Right cardiac atrium (tissue), 5 donors: ENCODE measurements around the gene KCNK18. TPM values are rescaled to one million over a fixed set of nuclear protein-coding genes. Genes with fewer than 3 reads are reported as not detected.
"Not testable (repeated sequence)": the region's sequence is repeated elsewhere in the genome, so short reads cannot be mapped to it uniquely, and the experiment has no call there.

Experiments
- ATAC-seq, 2 donors: fragments of 200-7000 bp; cut with Tn5 transposase; one replicate each; pipeline versions ENCODE4 v1.8.0 to v1.9.1; 2020; ENCODE audit warnings: moderate library complexity in 2 of 2, mild to moderate bottlenecking in 1 of 2
- DNase-seq, 3 donors: peaks; one replicate each; pipeline ENCODE4 v3.0.0-alpha.2; 2020
- H3K27ac ChIP-seq: one replicate; pipeline ENCODE4 v1.5.1; 2013; ENCODE audit warnings: mild to moderate bottlenecking, low read length, control low read depth, moderate library complexity
- H3K27me3 ChIP-seq: one replicate; pipeline ENCODE4 v1.6.1; 2013; ENCODE audit not compliant: control insufficient read depth, insufficient read depth
- H3K4me1 ChIP-seq: one replicate; pipeline ENCODE4 v1.6.1; 2013; ENCODE audit warnings: low read length; ENCODE audit not compliant: control insufficient read depth, insufficient read depth
- H3K4me3 ChIP-seq: one replicate; pipeline ENCODE4 v1.5.1; 2013; ENCODE audit warnings: low read length, control low read depth
- H3K9me3 ChIP-seq: one replicate; pipeline ENCODE4 v1.6.1; 2013; ENCODE audit warnings: low read length; ENCODE audit not compliant: control insufficient read depth
- WGBS: extraction: QIAGEN DNeasy Blood & Tissue Kit; methylation state at CpG from one replicate; pipeline ENCODE4 v1.1.7; 2013; 5-methylcytosine and 5-hydroxymethylcytosine counted together
- intact Hi-C, 4 donors: fragments of 100-400 bp; cut with DNase I; formaldehyde crosslinking; loops; one replicate each; pipeline versions ENCODE4 v1.11.0 to v1.14.0; 2022 to 2023
- polyA plus RNA-seq: library from polyadenylated mRNA; stranded (reverse); fragments of 200-250 nt; gene quantifications from one replicate; pipeline ENCODE4 v1.2.3, GENCODE V29; 2013
- total RNA-seq, 4 donors: library from RNA; stranded (reverse); fragmentation: NEBNext Ultra II Directional; extraction: Animal tissue kit (Norgen Biotek cat#: 25700); gene quantifications; one replicate each; pipeline ENCODE4 v1.2.1, GENCODE V29; 2021
- donor health status: healthy with polysubstance abuse.
- donor health status: DM: no; HTN: yes; CAD: no.
- donor health status: DM: no; HTN: no; CAD: no.
- donor health status: DM: no; HTN: yes; CAD: no; lungs with severe emphysema.
- donor health status: DM: yes; HTN: yes; CAD: no.

The KCNK18 gene
- total and polyA plus RNA-seq, 5 donors, result not detected

DNA sequence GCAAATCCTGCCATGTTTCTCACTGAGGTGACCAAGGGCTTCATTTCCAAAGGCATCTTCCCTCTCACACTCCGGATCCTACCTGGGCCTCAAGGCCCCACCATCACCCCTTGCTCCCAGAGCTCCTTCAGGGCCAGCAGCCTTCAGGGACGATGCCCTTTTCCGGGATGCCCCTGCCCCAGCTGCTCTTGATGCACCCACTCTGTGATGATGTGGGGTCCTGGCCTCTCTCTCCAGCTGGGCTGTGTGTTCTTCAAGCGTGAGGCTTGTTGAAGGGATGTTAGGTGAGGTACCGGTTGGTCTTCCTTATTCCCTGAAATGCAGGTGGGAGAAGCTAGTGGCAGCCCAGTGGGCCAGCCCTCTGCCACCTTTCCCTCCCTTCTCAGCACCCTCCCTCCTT is 25.3 kb downstream of the KCNK18 start:
- ATAC-seq, result no peak
- no peaks in the 10 kb centered on the region for H3K4me1 ChIP-seq
- H3K9me3 ChIP-seq, result no peaks in the 10 kb centered on the region
- no peak overlapping the region for H3K27ac ChIP-seq
- no peak for DNase-seq
- 88% methylated on average over 5 of the region's 5 CpGs for WGBS
- intact Hi-C loops, result no loop called here
- H3K27me3 ChIP-seq, result no peaks in the 10 kb centered on the region
- no peak overlapping the region for H3K4me3 ChIP-seq

- Histone ChIP-seq H3K27me3 (no peaks in the 10 kb centered on the region), H3K9me3 (no peaks in the 10 kb centered on the region), H3K27ac (no peak overlapping the region), H3K4me1 (no peaks in the 10 kb centered on the region), H3K4me3 (no peak overlapping the region)
- intact Hi-C loops, result no loop called here
- DNase-seq (no peak), ATAC-seq (no peak)
- 61% methylated on average over 4 of the region's 4 CpGs for whole genome bisulfite sequencing
Measured at GRCh38 chr10:117222976-117223692, 25.8 kb downstream of the KCNK18 start.

DNA sequence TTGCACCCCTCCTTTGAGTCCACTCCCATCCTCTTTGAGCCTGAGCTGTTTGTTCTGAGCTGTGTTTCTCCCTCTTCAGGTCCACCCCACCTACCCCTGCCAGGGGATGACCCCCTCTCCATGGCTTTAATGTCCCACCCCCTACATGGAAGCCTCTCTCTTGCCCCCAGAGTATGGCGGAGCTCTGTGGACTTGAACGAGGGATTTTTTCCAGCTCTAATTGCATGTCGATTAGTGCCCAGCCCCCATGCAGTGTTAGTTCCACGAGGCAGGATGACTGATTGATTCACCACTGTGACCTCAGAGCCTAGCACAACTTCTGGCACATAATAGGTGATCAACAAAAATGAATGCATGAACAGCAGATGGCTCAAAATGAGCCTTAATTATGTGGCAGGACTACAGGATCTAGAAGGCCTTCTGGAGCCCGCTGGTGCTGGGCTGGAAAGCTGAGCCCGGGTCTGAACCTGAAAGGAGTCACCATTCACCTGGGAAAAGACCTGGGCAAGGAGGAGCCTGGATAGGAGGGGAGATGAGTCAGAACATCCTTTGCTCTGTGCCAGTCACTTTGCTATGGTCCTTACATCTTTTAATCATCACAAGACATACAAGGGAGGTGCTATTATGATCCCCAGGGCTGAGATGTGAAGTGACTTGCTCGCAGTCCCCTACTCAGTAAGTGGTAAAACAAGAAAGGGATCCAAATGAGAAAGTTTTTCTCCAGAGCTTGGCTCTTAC is 26.6 kb downstream of the KCNK18 start:
- no peaks in the 10 kb centered on the region for H3K9me3 ChIP-seq
- no peaks in the 10 kb centered on the region for H3K27me3 ChIP-seq
- intact Hi-C loops, result no loop called here
- H3K27ac ChIP-seq, result no peak overlapping the region
- no peak overlapping the region for H3K4me3 ChIP-seq
- H3K4me1 ChIP-seq, result no peaks in the 10 kb centered on the region
- ATAC-seq (no peak), DNase-seq (no peak)
- WGBS, result 85% methylated on average over 7 of the region's 7 CpGs

DNA sequence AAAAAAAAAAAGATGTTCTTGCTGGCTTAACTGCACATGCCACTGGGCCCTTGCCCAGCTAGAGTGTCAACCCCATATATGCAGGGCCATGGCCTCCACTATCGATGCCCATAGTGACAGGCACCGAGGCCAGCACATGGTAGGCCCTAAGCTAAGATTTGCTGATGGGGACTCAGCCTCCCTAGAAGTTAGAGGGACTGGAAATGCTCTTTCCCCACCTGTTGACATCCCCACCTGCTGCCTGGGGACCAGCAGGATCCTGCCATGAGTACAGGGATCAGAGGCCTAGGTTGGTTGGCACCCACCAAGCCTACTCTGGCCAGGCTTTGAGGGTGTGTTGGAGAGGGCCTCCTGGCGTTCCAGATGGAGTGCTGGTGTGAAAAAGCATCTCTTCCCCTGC is 27.6 kb downstream of the KCNK18 start:
- DNase-seq (no peak), ATAC-seq (no peak)
- no peak overlapping the region for H3K27ac ChIP-seq
- 77% methylated on average over 3 of the region's 3 CpGs for WGBS
- no peaks in the 10 kb centered on the region for H3K4me1 ChIP-seq
- intact Hi-C loops, result no loop called here
- H3K9me3 ChIP-seq, result no peaks in the 10 kb centered on the region
- no peaks in the 10 kb centered on the region for H3K27me3 ChIP-seq
- no peak overlapping the region for H3K4me3 ChIP-seq

GRCh38 chr10:117226813-117227451 is 29.6 kb downstream of the KCNK18 start:
- Histone ChIP-seq H3K27me3 (no peaks in the 10 kb centered on the region), H3K4me1 (no peaks in the 10 kb centered on the region), H3K9me3 (no peaks in the 10 kb centered on the region), H3K4me3 (no peak overlapping the region), H3K27ac (no peak overlapping the region)
- no peak for ATAC-seq
- DNase-seq, result no peak
- intact Hi-C loops, result no loop called here
- 30% methylated on average over 10 of the region's 10 CpGs for WGBS

- H3K27ac ChIP-seq, result no peak overlapping the region
- intact Hi-C loops, result no loop called here
- H3K27me3 ChIP-seq, result no peaks in the 10 kb centered on the region
- DNase-seq, result no peak
- no peaks in the 10 kb centered on the region for H3K9me3 ChIP-seq
- no peak for ATAC-seq
- H3K4me1 ChIP-seq, result no peaks in the 10 kb centered on the region
- no peak overlapping the region for H3K4me3 ChIP-seq
Measured at GRCh38 chr10:117228210-117228609, 30.9 kb downstream of the KCNK18 start.

DNA sequence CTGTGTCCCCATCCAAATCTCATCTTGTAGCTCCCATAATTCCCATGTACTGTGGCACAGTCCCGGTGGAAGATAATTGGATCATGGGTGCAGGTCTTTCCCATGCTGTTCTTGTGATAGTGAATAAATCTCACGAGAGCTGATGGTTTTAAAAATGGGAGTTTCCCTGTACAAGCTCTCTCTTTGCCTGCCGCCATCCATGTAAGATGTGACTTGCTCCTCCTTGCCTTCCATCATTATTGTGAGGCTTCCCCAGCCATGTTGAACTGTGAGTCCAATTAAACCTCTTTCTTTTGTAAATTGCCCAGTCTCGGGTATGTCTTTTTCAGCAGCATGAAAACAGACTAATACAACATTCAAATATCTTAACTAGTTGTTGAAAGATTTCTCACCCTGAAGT is 32.8 kb downstream of the KCNK18 start:
- ATAC-seq, H3K9me3 ChIP-seq, intact Hi-C loops, H3K4me1 ChIP-seq, H3K4me3 ChIP-seq, H3K27me3 ChIP-seq, DNase-seq, H3K27ac ChIP-seq: not testable (repeated sequence)
- 91% methylated on average over 4 of the region's 4 CpGs for WGBS

- Histone ChIP-seq H3K4me1 (no peaks in the 10 kb centered on the region), H3K9me3 (no peaks in the 10 kb centered on the region), H3K27me3 (no peaks in the 10 kb centered on the region), H3K27ac (no peak overlapping the region), H3K4me3 (no peak overlapping the region)
- WGBS, result 81% methylated on average over 5 of the region's 5 CpGs
- intact Hi-C loops, result no loop called here
- DNase-seq (no peak), ATAC-seq (no peak)
Measured at GRCh38 chr10:117237401-117237991, 40.2 kb downstream of the KCNK18 start.

DNA sequence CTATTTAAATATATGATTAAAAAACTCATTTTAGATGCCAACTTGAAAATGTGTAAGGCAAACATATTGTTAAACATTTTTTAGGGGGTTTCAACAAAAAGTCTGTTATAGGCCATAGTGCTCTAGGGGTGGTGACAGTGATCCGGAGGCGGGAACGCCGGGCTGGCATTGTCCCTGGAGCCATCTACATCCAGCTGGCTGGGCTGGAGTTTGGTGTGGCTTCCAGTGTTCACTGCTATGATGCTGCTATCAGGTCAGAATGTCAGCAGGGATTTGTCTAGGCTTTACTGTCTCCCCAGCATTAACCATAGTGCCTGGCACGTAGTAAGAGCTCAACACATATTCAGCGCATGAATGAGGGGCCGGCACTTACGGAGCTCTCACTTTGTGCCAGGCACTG is 41.8 kb downstream of the KCNK18 start:
- Histone ChIP-seq H3K4me1 (no peaks in the 10 kb centered on the region), H3K27ac (no peak overlapping the region), H3K27me3 (no peaks in the 10 kb centered on the region), H3K4me3 (no peak overlapping the region), H3K9me3 (no peaks in the 10 kb centered on the region)
- ATAC-seq, result no peak
- no peak for DNase-seq
- WGBS, result 79% methylated on average over 8 of the region's 8 CpGs
- intact Hi-C loops, result no loop called here

GRCh38 chr10:117239721-117240620 is 42.7 kb downstream of the KCNK18 start:
- DNase-seq (no peak), ATAC-seq (no peak)
- 35% methylated on average over 15 of the region's 15 CpGs for WGBS
- no peak overlapping the region for H3K27ac ChIP-seq
- intact Hi-C loops, result no loop called here
- no peaks in the 10 kb centered on the region for H3K9me3 ChIP-seq
- H3K4me3 ChIP-seq, result no peak overlapping the region
- no peaks in the 10 kb centered on the region for H3K4me1 ChIP-seq
- no peaks in the 10 kb centered on the region for H3K27me3 ChIP-seq
